ENCODE measurements around the gene ZNF460.

The ZNF460 gene

GRCh38 chr19:57280165-57280961 is at the start of gene ZNF460:
Gene ZNF460, plus strand, starts transcription at chr19:57280485. Its CDS starts 322 bp downstream, at chr19:57280807.
- Histone ChIP-seq H2AFZ (ENCODE audit: low read depth, low read length, severe bottlenecking) (peak within 1 kb of the TSS; percentile 11), H3F3A (ENCODE audit: insufficient read depth) (peaks cover 4% of the 10 kb centered on the region; the same call in 1 of the 2 replicates), H3K36me3 (ENCODE audit: low read length) (0 out of 2 replicates have a peak, but pooled peaks cover under 1% of the 10 kb centered on the region), H3K79me2 (ENCODE audit: insufficient read depth, low read length) (peaks cover 47% of the 10 kb centered on the region), H3K9ac (ENCODE audit: low read length) (peak within 1 kb of the TSS; percentile 70), H3K9me2 (replicated peaks; ENCODE audit: insufficient read depth, low read length) (no peaks in the 10 kb centered on the region), H4K20me1 (ENCODE audit: low read depth, low read length) (no peaks in the 10 kb centered on the region), H3K4me2 (ENCODE audit: low read depth, low read length, poor library complexity, severe bottlenecking) (peak within 1 kb of the TSS; percentile 96), H3K9me3 (ENCODE audit: insufficient read depth, low read length) (no peaks in the 10 kb centered on the region), H3K27ac (ENCODE audit: low read depth, low read length) (peak within 1 kb of the TSS; percentile 88), H3K4me3 (ENCODE audit: insufficient read depth, low read length, poor library complexity, severe bottlenecking) (peak within 1 kb of the TSS; percentile 61), H3K27me3 (ENCODE audit: low read length) (no peaks in the 10 kb centered on the region)
- TF ChIP-seq, protein P1, sequence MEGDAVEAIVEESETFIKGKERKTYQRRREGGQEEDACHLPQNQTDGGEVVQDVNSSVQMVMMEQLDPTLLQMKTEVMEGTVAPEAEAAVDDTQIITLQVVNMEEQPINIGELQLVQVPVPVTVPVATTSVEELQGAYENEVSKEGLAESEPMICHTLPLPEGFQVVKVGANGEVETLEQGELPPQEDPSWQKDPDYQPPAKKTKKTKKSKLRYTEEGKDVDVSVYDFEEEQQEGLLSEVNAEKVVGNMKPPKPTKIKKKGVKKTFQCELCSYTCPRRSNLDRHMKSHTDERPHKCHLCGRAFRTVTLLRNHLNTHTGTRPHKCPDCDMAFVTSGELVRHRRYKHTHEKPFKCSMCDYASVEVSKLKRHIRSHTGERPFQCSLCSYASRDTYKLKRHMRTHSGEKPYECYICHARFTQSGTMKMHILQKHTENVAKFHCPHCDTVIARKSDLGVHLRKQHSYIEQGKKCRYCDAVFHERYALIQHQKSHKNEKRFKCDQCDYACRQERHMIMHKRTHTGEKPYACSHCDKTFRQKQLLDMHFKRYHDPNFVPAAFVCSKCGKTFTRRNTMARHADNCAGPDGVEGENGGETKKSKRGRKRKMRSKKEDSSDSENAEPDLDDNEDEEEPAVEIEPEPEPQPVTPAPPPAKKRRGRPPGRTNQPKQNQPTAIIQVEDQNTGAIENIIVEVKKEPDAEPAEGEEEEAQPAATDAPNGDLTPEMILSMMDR (IDR thresholded peaks at IDR 0.05; ENCODE audit: insufficient read depth, low read length, poor library complexity, severe bottlenecking): no peak
- TF ChIP-seq EZH2phosphoT487 (conservative IDR thresholded peaks at IDR 0.05; ENCODE audit: low read length): no peak

- Histone ChIP-seq H3K36me3 (ENCODE audit: low read length) (no peaks in the 10 kb centered on the region), H3K79me2 (ENCODE audit: insufficient read depth, low read length) (no peaks in the 10 kb centered on the region), H2AFZ (ENCODE audit: low read depth, low read length, severe bottlenecking) (no peak overlapping the region), H3K9ac (ENCODE audit: low read length) (no peak overlapping the region), H3K4me3 (ENCODE audit: insufficient read depth, low read length, poor library complexity, severe bottlenecking) (no peak overlapping the region), H3K4me2 (ENCODE audit: low read depth, low read length, poor library complexity, severe bottlenecking) (no peak overlapping the region), H3K27me3 (ENCODE audit: low read length) (no peaks in the 10 kb centered on the region), H4K20me1 (ENCODE audit: low read depth, low read length) (no peaks in the 10 kb centered on the region), H3K9me3 (ENCODE audit: insufficient read depth, low read length) (no peaks in the 10 kb centered on the region), H3F3A (ENCODE audit: insufficient read depth) (no peaks in the 10 kb centered on the region), H3K9me2 (replicated peaks; ENCODE audit: insufficient read depth, low read length) (no peaks in the 10 kb centered on the region), H3K27ac (ENCODE audit: low read depth, low read length) (no peak overlapping the region)
- no peak for TF ChIP-seq EZH2phosphoT487 (conservative IDR thresholded peaks at IDR 0.05; ENCODE audit: low read length)
- TF ChIP-seq, protein P1 (IDR thresholded peaks at IDR 0.05; ENCODE audit: insufficient read depth, low read length, poor library complexity, severe bottlenecking): no peak
These were observed 48.6 kb upstream of the ZNF460 start for GRCh38 chr19:57231686-57232085.

DNA sequence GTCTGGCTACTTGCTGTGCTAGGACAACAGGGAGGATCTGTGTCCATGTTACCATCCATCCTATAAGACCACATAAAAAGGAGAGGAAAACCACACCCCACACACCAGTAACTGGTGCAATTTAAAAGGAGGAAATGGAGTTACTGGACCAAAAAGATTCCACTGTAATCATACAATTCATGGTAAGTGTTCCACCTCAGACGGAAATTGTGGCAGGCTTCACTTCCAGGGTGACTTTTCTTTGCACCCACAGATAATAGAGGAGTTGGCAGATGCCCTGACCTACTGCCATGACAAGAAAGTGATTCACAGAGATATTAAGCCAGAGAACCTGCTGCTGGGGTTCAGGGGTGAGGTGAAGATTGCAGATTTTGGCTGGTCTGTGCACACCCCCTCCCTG is 47.1 kb upstream of the ZNF460 start:
- no peaks in the 10 kb centered on the region for H3K9me3 ChIP-seq (ENCODE audit: insufficient read depth, low read length)
- H4K20me1 ChIP-seq (ENCODE audit: low read depth, low read length): no peaks in the 10 kb centered on the region
- H3F3A ChIP-seq (ENCODE audit: insufficient read depth): no peaks in the 10 kb centered on the region
- no peaks in the 10 kb centered on the region for H3K79me2 ChIP-seq (ENCODE audit: insufficient read depth, low read length)
- no peak overlapping the region for H3K27ac ChIP-seq (ENCODE audit: low read depth, low read length)
- no peaks in the 10 kb centered on the region for H3K36me3 ChIP-seq (ENCODE audit: low read length)
- H3K4me3 ChIP-seq (ENCODE audit: insufficient read depth, low read length, poor library complexity, severe bottlenecking): no peak overlapping the region
- H3K9me2 ChIP-seq (replicated peaks; ENCODE audit: insufficient read depth, low read length): no peaks in the 10 kb centered on the region
- TF ChIP-seq EZH2phosphoT487 (conservative IDR thresholded peaks at IDR 0.05; ENCODE audit: low read length): no peak
- TF ChIP-seq, protein P1 (IDR thresholded peaks at IDR 0.05; ENCODE audit: insufficient read depth, low read length, poor library complexity, severe bottlenecking): no peak
- no peak overlapping the region for H2AFZ ChIP-seq (ENCODE audit: low read depth, low read length, severe bottlenecking)
- no peaks in the 10 kb centered on the region for H3K27me3 ChIP-seq (ENCODE audit: low read length)
- H3K9ac ChIP-seq (ENCODE audit: low read length): no peak overlapping the region
- no peak overlapping the region for H3K4me2 ChIP-seq (ENCODE audit: low read depth, low read length, poor library complexity, severe bottlenecking)
